Neutrophil (primary cell): ENCODE measurements around the gene SLC23A1.
"Not testable (repeated sequence)": the region's sequence is repeated elsewhere in the genome, so short reads cannot be mapped to it uniquely, and the experiment has no call there.

ENCODE experiments used
- H3K27ac ChIP-seq: fragments of 200-600 bp; sonication (generic); 2 replicates; pipeline ENCODE4 v1.5.1; 2016; ENCODE audit warnings: mild to moderate bottlenecking, moderate library complexity
- H3K27me3 ChIP-seq: fragments of 200-600 bp; sonication (generic); 2 replicates; pipeline ENCODE4 v1.6.0; 2016; ENCODE audit warnings: mild to moderate bottlenecking
- H3K36me3 ChIP-seq: fragments of 200-600 bp; sonication (generic); 2 replicates; pipeline ENCODE4 v1.5.1; 2017
- H3K4me1 ChIP-seq, 2 experiments: fragments of 200-600 bp in 1 of 2; sonication (generic) in 1 of 2; 1 replicate in 1 of 2; 2 replicates in 1 of 2; pipeline versions ENCODE4 v1.5.1 to v1.6.1; 2013 to 2016; ENCODE audit warnings: low read depth in 1 of 2, low read length in 1 of 2, mild to moderate bottlenecking in 1 of 2, moderate library complexity in 1 of 2; ENCODE audit not compliant: control insufficient read depth in 1 of 2, insufficient read depth in 1 of 2
- H3K4me3 ChIP-seq, 2 experiments: fragments of 200-600 bp in 1 of 2; sonication (generic) in 1 of 2; 1 replicate in 1 of 2; 2 replicates in 1 of 2; pipeline ENCODE4 v1.5.1; 2013 to 2016; ENCODE audit warnings: low read depth in 1 of 2, low read length in 1 of 2, mild to moderate bottlenecking in 1 of 2, moderate library complexity in 1 of 2
- H3K9me3 ChIP-seq: fragments of 200-600 bp; sonication (generic); 2 replicates; pipeline ENCODE4 v1.5.1; 2016
- CTCF ChIP-seq: fragments of 200-600 bp; sonication (generic); IDR thresholded peaks from 2 replicates; pipeline ENCODE4 v1.5.1; 2016; ENCODE audit warnings: antibody characterized with exemption

SLC23A1 gene

GRCh38 chr5:139364466-139364865 lies 18.6 kb downstream of the SLC23A1 start:
- Histone ChIP-seq H3K4me1 (no peaks in the 10 kb centered on the region), H3K36me3 (peaks cover 62% of the 10 kb centered on the region), H3K4me3 (no peak overlapping the region), H3K27ac (no peak overlapping the region), H3K9me3 (no peaks in the 10 kb centered on the region), H3K27me3 (no peaks in the 10 kb centered on the region)
- no peak for TF ChIP-seq CTCF

GRCh38 chr5:139363937-139364336 lies 19.2 kb downstream of the SLC23A1 start:
- H3K36me3 ChIP-seq: peaks cover 57% of the 10 kb centered on the region
- no peak overlapping the region for H3K4me3 ChIP-seq
- H3K27ac ChIP-seq: no peak overlapping the region
- no peak for TF ChIP-seq CTCF
- H3K27me3 ChIP-seq: no peaks in the 10 kb centered on the region
- H3K9me3 ChIP-seq: no peaks in the 10 kb centered on the region
- no peaks in the 10 kb centered on the region for H3K4me1 ChIP-seq

DNA sequence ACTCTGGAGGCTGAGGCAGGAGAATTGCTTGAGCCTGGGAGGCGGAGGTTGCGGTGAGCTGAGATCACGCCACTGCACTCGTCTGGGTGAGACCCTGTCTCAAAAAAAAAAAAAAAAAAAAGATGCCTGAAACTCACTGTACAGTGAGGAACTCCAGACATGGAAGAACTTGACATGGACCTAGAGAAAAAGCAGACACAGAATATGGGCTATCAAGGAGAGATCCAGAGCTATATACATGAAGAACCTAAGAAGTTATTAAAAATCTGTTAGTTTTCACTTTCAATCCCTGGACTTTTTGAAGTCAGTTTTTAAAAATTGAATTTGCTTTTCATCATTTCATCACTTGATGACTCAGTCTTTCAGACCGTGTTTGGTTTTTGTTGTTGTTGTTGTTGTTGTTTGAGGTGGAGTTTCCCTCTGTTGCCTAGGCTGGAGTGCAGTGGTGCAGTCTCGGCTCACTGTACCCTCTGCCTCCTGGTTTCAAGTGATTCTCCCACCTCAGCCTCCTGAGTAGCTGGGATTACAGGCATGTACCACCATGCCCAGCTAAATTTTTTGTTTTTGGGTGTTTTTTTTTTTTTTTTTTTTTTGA lies 21.2 kb downstream of the SLC23A1 start:
- no peak for TF ChIP-seq CTCF
- no peaks in the 10 kb centered on the region for H3K4me1 ChIP-seq
- no peaks in the 10 kb centered on the region for H3K9me3 ChIP-seq
- H3K36me3 ChIP-seq: peaks cover 49% of the 10 kb centered on the region
- no peak overlapping the region for H3K4me3 ChIP-seq
- no peak overlapping the region for H3K27ac ChIP-seq
- H3K27me3 ChIP-seq: no peaks in the 10 kb centered on the region

DNA sequence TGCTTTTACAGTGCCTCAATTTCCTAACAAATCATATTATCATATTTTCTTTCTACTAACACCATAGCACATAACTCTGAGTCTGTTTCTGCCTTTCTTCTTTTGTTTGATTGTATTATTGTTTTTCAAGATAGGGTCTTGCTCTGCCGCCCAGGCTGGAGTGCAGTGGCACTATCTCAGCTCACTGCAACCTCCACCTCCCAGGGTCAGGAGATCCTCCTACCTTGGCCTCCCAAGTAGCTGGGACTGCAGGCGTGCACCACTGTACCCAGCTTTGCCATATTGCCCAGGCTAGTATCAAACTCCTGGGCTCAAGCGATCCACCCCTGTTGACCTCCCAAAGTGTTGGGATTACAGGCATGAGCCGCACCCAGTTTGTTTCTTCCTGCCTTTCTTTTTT lies 22.7 kb downstream of the SLC23A1 start:
- no peaks in the 10 kb centered on the region for H3K27me3 ChIP-seq
- no peak for TF ChIP-seq CTCF
- H3K4me1 ChIP-seq: no peaks in the 10 kb centered on the region
- no peak overlapping the region for H3K4me3 ChIP-seq
- no peak overlapping the region for H3K27ac ChIP-seq
- peaks cover 34% of the 10 kb centered on the region for H3K36me3 ChIP-seq
- H3K9me3 ChIP-seq: no peaks in the 10 kb centered on the region

DNA sequence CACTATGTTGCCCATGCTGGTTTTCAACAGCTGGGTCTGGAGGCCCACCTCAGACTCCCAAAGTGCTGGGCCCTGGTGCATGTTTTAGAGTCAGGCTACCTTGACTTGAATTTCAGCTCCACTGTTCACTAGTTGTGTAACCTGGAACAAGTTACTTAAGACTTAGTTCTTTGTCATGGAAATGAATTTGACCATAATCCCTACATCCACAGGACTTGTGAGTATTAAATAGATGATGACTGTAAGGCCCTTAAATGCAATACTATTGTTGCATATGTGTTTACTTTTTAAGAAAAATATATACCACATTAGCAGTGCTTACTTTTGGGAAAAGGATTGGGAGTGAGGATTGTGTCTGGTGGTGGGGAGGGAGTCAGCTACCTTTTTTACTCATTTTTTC lies 25.0 kb downstream of the SLC23A1 start:
- Histone ChIP-seq H3K36me3 (peaks cover 13% of the 10 kb centered on the region), H3K4me3 (no peak overlapping the region), H3K9me3 (no peaks in the 10 kb centered on the region), H3K27ac (no peak overlapping the region), H3K4me1 (no peaks in the 10 kb centered on the region), H3K27me3 (no peaks in the 10 kb centered on the region)
- no peak for TF ChIP-seq CTCF

DNA sequence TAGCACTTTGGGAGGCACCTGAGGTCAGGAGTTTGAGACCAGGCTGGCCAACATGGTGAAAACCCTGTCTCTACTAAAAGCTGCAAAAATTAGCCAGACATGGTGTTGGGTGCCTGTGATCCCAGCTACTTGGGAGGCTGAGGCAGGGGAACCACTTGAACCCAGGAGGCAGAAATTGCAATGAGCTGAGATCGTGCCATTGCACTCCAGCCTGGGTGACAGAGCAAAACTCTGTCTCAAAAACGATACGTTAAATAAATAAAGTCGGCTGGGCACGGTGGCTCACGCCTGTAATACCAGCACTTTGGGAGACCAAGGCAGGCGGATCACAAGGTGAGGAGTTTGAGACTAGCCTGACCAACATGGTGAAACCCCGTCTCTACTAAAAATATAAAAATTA lies 27.2 kb downstream of the SLC23A1 start:
- H3K27ac ChIP-seq, H3K4me1 ChIP-seq, H3K27me3 ChIP-seq, H3K9me3 ChIP-seq, H3K4me3 ChIP-seq: not testable (repeated sequence)
- peaks cover 13% of the 10 kb centered on the region for H3K36me3 ChIP-seq
